ENCODE measurements around the gene RASSF4. TPM values are rescaled to one million over a fixed set of nuclear protein-coding genes. Genes with fewer than 3 reads are reported as not detected.
A peak's percentile ranks its signal among the peaks of the same experiment; 100 is the strongest.

Gene RASSF4
- total and polyA plus RNA-seq, 12 donors: 41.2 to 120 (median 79.9) TPM

- DNase-seq (no peak), ATAC-seq (no peak)
- H3K36me3 ChIP-seq: peaks cover 0 to 61% (median 17%) of the 10 kb centered on the region in 9 donors
- H3K9me3 ChIP-seq: no peaks in the 10 kb centered on the region
- H3K4me1 ChIP-seq: peaks cover 43 to 87% (median 74%) of the 10 kb centered on the region in 9 donors
- H3K27ac ChIP-seq: peak overlapping the region in 8 of 10 donors; percentile 88 to 97 (median 92)
- H3K27me3 ChIP-seq: no peaks in the 10 kb centered on the region
- 96 to 99% methylated on average over 12 of the region's 12 CpGs for whole genome bisulfite sequencing, 2 donors
- no peak for TF ChIP-seq CTCF (IDR thresholded peaks at IDR 0.05)
- H3K4me3 ChIP-seq: no peak overlapping the region
- intact Hi-C loops (cut with DNase I): loop anchor here in 3 of 10 donors (5.0 to 10.0 kb wide), 3 partner anchors 35 to 97 kb away; no protein-coding TSS in a partner anchor
Observed at GRCh38 chr10:44971935-44972757, 12.5 kb downstream of the RASSF4 start.

DNA sequence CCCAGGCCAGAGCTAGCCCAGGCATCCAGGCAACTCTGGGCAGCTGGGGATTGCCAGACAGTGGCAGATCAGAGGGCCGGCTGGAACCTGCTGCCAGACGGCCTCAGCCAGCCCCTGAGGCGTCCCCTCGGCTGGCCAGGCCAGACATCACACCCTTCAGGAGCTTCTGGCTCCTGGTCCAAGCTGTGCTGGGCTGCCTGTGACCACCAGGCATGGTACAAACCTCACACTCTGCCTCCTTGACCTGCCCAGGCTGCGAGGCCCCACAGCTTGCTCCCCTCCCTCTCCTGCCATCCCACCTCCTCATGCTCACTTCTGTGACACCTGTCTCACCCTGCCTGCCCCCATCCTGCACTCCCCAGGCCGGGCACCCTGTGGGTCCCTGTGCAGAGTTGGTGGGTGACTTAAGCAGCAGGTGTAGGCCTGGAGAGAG is 13.3 kb downstream of the RASSF4 start:
- Histone ChIP-seq H3K4me1 (peaks cover 36 to 87% (median 73%) of the 10 kb centered on the region in 9 donors), H3K9me3 (no peaks in the 10 kb centered on the region), H3K36me3 (peaks cover 0 to 66% (median 21%) of the 10 kb centered on the region in 9 donors), H3K4me3 (no peak overlapping the region), H3K27ac (peak overlapping the region; percentile 42 to 97 (median 91)), H3K27me3 (no peaks in the 10 kb centered on the region)
- no peak for ATAC-seq
- intact Hi-C loops (cut with DNase I): loop anchor here in 3 of 10 donors (5.0 to 10.0 kb wide), 3 partner anchors 36 to 98 kb away; no protein-coding TSS in a partner anchor
- no peak for TF ChIP-seq CTCF (IDR thresholded peaks at IDR 0.05)
- 59 to 70% methylated on average over 6 of the region's 6 CpGs for WGBS, 2 donors
- no peak for DNase-seq

- peaks cover 33 to 87% (median 72%) of the 10 kb centered on the region in 9 donors for H3K4me1 ChIP-seq
- H3K36me3 ChIP-seq: peaks cover 0 to 68% (median 21%) of the 10 kb centered on the region in 9 donors
- no peak overlapping the region for H3K4me3 ChIP-seq
- 60 to 62% methylated on average over 18 of the region's 18 CpGs for WGBS, 2 donors
- ATAC-seq (no peak), DNase-seq (no peak)
- H3K9me3 ChIP-seq: no peaks in the 10 kb centered on the region
- H3K27ac ChIP-seq: peak overlapping the region; percentile 42 to 97 (median 91)
- intact Hi-C loops (cut with DNase I): loop anchor here in 6 of 10 donors (1.0 to 10.0 kb wide), 6 partner anchors 13 to 99 kb away; no protein-coding TSS in a partner anchor
- no peaks in the 10 kb centered on the region for H3K27me3 ChIP-seq
- TF ChIP-seq CTCF (IDR thresholded peaks at IDR 0.05): no peak
Observed at GRCh38 chr10:44973323-44974081, 13.9 kb downstream of the RASSF4 start.

GRCh38 chr10:44974082-44974627 is 14.6 kb downstream of the RASSF4 start:
- no peak for TF ChIP-seq CTCF (IDR thresholded peaks at IDR 0.05)
- ATAC-seq: no peak
- peaks cover 0 to 68% (median 21%) of the 10 kb centered on the region in 9 donors for H3K36me3 ChIP-seq
- 43 to 45% methylated on average over 7 of the region's 7 CpGs for WGBS, 2 donors
- H3K27ac ChIP-seq: peak overlapping the region; percentile 42 to 97 (median 91)
- intact Hi-C loops (cut with DNase I): loop anchor here in 6 of 10 donors (1.0 to 10.0 kb wide), 6 partner anchors 13 to 99 kb away; no protein-coding TSS in a partner anchor
- H3K27me3 ChIP-seq: no peaks in the 10 kb centered on the region
- no peak for DNase-seq
- H3K4me1 ChIP-seq: peaks cover 35 to 87% (median 70%) of the 10 kb centered on the region in 9 donors
- H3K9me3 ChIP-seq: no peaks in the 10 kb centered on the region
- H3K4me3 ChIP-seq: peak overlapping the region in 8 of 10 donors; percentile 7 to 87 (median 74)

All from heart right ventricle (tissue), 16 donors.